ENCODE data around the gene SSBP3. TPM values are rescaled to one million over a fixed set of nuclear protein-coding genes. Genes with fewer than 3 reads are reported as not detected.
"Not testable (repeated sequence)": the region's sequence is repeated elsewhere in the genome, so short reads cannot be mapped to it uniquely, and the experiment has no call there.

SSBP3 gene
- polyA plus RNA-seq, 3 donors: 105 to 116 (median 109) TPM

DNA sequence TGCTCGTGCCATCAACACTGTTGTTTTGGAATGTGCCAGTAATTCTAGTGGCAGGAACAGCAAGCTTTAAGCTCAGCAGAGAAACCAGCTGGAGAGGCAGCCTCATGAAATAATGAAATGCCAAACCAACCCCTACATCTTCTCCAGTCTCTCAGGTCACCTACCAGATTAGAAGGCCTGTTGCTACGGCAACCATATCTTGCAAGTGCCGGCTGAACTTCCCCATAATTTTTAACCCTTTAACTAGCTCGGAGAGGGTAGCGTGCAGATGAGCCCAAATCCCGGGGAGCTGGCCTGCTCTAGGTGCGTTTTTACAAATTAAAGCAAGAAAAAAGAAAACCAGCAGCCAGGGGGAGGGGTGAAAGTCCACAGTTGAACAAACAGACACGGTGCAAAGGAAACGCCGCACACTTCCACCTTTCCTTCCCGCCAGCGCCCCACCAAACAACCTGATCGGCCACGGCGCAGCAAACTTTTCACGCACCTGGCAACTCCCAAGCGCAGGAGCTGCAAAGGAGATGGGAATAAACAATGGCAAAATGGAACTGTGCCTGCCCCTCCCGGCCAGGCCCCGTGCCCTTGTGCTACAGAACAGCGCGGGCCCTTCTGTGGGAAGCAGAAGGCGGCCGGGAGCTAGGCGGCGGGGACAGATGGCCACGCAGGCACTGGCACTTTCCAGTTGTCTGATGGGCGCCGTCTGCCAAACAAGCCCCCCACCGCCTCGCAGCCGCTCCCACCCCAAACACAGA, 50.1 kb downstream of the SSBP3 start:
- no peak for DNase-seq

DNA sequence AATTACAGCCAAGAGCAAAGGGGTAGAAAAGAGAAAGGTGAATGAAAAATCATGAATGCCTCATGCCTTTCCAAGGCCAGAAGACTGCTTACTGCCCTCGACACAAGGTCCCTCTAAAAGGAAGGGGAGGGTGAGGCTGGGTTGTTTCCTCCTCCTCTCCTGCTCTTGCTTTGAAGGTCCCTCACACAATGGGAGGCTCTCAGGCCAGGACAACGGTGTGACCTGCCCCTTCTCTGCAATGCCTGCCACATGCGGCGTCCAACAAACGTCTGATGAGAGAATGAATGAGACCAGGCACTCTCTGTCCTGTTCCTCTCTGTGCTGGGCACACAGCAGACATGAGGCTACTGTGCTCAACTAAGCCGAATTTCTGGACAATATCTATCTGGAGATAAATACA, 51.3 kb downstream of the SSBP3 start:
- DNase-seq: no peak

GRCh38 chr1:54353959-54354358, 52.2 kb downstream of the SSBP3 start:
- no peak for DNase-seq

DNA sequence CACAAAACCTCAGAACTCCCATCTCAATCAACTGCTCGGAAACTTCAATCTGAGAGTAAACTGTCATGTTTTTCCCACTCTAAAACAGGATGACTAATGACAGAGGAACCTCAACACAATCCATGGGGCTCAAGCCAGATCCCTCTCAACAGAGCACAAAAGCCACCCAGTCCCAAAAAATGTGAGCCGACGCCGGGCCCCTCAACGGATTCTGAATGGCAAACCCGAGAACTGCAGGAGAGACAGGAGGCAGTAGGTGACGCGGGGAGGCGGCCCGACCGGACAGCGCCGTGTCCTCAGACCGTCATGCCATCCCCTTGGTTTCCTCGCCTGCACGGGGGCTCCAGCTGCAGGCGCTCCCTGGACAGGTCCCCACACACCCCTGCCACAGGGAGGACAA, 53.4 kb downstream of the SSBP3 start:
- no peak for DNase-seq

DNA sequence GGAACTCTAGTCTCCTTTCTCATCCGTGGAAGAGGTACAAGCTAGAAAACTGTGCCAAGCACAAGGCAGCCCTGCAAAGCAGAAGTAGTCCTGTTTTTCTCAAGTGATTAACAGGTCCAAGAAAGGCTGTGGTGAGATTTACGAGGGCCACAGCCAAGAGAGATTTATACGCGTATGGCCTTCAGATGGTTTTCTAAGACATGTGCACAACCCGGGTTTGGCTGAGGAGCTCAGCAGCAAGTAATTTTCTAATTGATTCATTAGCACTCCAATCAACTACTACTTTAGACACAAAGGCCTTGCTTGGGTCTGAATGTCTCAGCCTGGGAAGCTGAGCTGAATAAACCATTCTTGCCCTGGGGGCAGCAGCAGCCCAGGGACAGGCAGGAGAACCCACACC, 55.8 kb downstream of the SSBP3 start:
- DNase-seq: no peak

GRCh38 chr1:54348700-54349021, 57.5 kb downstream of the SSBP3 start:
- no peak for DNase-seq

DNA sequence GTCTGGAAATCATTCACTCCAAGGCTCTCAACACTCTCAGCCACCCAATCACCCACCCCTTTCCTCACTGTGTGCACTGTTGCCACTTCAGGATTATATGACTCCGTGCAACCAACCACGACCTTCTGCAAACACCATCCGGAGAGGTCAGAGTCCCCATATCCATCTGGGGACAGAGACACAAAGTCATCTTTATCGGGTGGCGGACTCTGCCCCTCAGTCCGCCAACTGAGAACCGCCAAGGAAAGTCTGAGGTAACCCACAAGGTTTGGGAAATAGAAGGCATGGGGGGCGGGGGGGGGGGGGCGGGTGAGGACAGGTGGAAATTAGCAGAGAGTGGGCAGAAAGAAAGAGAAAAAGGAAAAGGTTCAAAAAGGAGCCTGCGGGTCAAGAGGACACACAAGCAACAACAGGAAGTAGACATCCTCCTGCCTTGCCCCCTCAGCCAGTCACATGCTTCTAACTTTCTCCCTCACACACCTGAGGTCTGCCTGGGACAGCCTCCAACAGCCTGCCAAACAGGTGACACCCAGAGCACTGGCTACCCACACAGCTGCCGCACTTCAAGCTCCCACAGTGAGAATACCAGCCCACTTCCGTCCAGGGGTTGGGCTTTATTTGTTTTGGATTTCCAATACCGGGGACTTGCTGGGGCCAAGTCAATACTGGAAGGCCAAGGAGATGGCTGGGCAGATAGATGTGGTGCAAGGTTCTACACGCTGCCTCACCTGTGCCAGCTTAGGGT, 58.1 kb downstream of the SSBP3 start:
- no peak for DNase-seq

GRCh38 chr1:54347261-54347954, 58.8 kb downstream of the SSBP3 start:
- no peak for DNase-seq

DNA sequence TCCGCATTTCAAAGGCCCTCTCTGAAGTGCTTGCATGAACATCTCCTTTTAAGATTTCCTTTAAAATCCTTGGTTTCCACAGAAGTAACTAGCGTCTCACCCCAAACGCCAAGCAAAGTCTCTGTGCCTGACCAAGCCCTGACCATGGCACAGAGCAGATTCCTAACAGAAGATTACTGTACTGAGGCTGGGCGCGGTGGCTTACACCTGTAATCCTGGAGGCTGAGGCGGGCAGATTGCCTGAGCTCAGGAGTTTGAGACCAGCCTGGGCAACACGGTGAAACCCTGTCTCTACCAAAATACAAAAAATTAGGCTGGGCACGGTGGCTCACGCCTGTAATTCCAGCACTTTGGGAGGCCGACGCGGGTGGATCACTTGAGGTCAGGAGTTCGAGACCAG, 60.6 kb downstream of the SSBP3 start:
- not testable (repeated sequence) for DNase-seq

- no peak for DNase-seq
Observed at GRCh38 chr1:54345116-54345515, 61.1 kb downstream of the SSBP3 start.

- DNase-seq: no peak
Observed at GRCh38 chr1:54342742-54343687, 63.2 kb downstream of the SSBP3 start.

DNA sequence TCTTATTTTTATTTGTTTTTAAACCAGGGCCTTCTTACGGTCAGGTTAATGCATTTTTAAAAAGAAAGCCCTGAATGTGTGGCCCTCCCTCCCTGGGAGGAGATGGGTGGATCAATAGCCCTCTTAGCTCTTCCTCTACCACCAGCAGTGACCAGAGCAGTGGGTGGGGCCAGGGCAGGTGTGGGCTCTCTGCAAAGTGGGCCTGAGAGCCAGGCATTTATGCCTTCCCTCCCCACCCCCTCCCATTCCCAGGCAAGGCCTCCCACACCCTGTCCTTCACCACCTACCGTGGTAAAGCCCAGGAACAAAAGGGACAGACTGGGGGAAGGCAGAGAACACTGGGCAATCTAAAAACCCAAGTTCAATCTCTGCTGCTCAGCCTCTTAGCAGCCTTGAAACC, 63.9 kb downstream of the SSBP3 start:
- DNase-seq: no peak

- DNase-seq: no peak
Observed at GRCh38 chr1:54341763-54342162, 64.4 kb downstream of the SSBP3 start.

DNA sequence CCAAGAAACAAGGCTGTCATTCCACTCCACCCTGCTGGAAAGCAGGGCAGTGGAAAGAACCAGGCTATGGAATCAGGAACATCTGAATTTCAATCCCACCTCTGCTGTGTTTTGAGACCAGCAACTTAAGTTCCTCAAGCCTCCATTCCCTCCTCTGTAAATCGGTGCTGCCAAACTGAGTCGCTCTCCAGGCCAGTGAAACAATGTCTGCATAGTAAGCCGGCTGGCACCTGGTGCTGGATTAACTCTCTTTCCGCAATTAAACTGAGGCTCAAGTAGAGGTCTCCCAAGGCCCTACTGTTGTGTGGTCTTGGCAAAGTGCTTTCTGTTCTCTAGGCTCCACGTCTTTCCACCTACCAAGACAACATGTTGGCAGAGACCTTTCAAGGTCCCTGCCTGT, 65.3 kb downstream of the SSBP3 start:
- no peak for DNase-seq

DNA sequence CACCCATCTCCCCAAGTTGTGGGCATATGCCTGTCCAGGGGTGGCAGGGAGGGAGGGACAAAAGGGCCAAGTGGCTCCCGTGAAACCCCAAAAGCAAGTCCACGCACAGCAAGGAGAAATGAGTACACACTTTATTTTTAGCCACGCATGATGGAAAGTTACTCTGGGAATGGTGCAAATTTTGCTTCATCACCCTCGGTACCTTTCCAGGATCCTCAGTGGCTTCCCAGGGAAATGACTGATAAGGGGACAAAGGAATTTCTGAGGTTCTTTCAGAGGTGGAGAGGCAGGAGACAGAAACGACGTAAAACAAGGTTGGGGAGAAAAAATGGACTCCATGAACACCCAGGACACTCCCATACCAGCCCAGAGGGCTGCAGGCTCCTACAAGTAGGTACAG, 65.8 kb downstream of the SSBP3 start:
- no peak for DNase-seq

DNA sequence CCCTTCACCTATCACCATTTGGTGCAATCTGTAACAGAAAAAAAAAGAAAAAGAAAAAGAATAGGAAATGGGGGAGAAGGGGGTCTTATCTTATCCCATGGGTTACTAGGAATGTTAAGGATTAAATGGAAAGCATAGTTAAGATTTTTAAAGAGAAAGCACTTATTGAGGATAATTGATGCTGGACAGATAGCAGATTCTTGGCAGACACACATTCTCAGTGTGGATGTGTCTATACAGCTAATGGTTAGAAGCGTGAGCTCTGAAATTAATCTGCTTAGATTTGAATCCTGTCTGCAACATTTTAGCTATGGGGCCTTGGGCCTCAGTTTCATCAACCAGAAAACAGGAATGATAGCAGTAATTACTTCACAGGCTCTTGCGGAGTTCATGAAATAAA, 67.1 kb downstream of the SSBP3 start:
- no peak for DNase-seq

DNA sequence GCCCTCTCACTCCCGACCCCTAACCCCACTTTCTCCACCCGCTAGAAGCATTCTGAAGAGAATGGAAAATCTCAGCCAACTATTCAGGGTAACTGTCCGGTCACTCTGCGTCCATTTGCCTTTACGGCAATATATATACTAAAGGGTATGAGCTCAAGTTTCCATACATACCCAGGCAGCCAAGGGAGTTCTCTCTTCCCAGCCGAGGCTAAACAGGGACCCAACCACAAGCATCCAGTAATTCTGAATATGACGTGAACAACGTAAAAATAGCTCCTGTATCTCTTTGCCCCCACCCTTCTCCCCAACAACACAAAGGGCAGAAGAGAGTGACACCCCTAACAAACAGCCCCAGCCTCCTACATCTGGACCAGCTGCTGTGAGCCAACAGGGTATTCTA, 67.7 kb downstream of the SSBP3 start:
- no peak for DNase-seq

DNA sequence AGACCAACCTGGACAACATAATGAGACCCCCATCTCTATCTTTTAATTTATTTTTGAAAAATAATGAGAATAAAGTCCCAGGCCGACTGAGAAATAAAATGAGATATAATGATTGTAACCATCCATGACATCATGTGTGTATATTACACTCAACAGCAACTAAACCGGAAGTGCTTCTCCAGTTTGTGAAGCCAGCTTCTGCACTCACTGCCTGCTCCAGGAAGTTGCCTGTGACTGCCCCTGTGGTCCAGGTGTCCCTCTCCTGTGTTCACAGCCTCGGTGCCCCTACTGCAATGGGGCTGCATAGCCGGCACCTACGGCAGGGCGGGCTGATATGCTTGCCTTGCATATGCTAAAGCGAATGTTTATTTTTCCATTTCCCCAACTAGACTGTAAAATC, 68.3 kb downstream of the SSBP3 start:
- no peak for DNase-seq

DNA sequence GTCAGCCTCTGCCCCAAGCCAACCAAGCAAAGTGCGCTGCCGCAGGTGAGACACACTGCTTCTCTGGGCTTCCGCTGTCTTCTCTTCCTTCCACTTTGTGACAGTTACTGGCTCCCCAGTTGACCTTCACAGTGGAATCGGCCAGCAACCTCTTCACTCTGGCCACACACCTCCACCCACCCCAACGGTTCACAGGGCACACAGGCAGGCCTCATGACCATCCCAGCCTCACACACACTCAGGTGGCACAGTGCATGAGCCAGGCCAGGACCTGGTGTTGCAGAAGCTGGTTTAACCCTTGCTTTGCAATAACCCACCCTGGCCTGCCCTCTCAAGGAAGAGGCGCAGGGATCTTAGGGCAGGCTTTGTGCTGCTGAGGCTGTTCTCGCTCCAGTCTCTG, 69.2 kb downstream of the SSBP3 start:
- DNase-seq: no peak

- DNase-seq: no peak
Observed at GRCh38 chr1:54336116-54336515, 70.1 kb downstream of the SSBP3 start.

DNA sequence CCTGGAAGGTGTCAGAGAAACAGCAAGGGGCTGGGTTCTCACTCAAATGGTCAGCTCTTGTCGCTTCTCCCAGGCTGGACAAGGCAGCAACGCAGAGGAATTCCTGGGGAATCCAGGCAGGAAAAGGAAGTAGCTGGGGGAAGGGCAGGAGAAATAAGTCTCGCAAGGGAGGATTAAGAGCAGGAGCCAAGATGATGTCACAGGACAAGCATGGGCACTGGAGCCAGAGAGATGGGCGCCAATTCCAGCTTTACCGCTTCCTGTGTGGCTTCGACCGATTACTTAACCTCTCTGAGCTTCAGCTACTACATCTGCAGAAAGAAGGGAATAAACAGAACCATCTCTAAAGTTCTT, 70.5 kb downstream of the SSBP3 start:
- DNase-seq: peak; percentile 77

Measured in renal pelvis (tissue), 4 donors.